Osteoblast (primary cell): ENCODE results near the gene FIZ1. TPM values are rescaled to one million over a fixed set of nuclear protein-coding genes. Genes with fewer than 3 reads are reported as not detected.

Experiments used
- DNase-seq: peaks from one replicate; pipeline ENCODE4 v3.0.0; 2011; ENCODE audit warnings: low spot score, mixed read lengths; ENCODE audit not compliant: insufficient read length; ENCODE audit errors: missing footprints
- H2AFZ ChIP-seq: 2 replicates; pipeline ENCODE4 v1.6.0; 2011; ENCODE audit warnings: mild to moderate bottlenecking, low read length
- H3K27ac ChIP-seq: 2 replicates; pipeline ENCODE4 v1.5.1; 2011; ENCODE audit warnings: mild to moderate bottlenecking, low read depth, low read length, moderate library complexity
- H3K27me3 ChIP-seq: 2 replicates; pipeline ENCODE4 v1.6.0; 2012; ENCODE audit warnings: mild to moderate bottlenecking, control low read depth, inconsistent platforms, low read length, moderate library complexity; ENCODE audit not compliant: insufficient read depth
- H3K36me3 ChIP-seq: 2 replicates; pipeline ENCODE4 v1.5.1; 2011; ENCODE audit warnings: mild to moderate bottlenecking, low read length, control low read depth, moderate library complexity; ENCODE audit not compliant: insufficient read depth
- H3K4me1 ChIP-seq: 2 replicates; pipeline ENCODE4 v1.5.1; 2011; ENCODE audit warnings: mild to moderate bottlenecking, low read length, control low read depth, moderate library complexity; ENCODE audit not compliant: insufficient read depth
- H3K4me2 ChIP-seq: 2 replicates; pipeline ENCODE4 v1.6.0; 2011; ENCODE audit warnings: mild to moderate bottlenecking, low read length; ENCODE audit not compliant: insufficient read depth
- H3K4me3 ChIP-seq: fragments of 200-600 bp; sonication (generic); 3 replicates; pipeline ENCODE4 v1.5.1; 2012; ENCODE audit warnings: mild to moderate bottlenecking, low read length, inconsistent platforms; ENCODE audit not compliant: insufficient read depth
- H3K79me2 ChIP-seq: 2 replicates; pipeline ENCODE4 v1.6.0; 2012; ENCODE audit warnings: mild to moderate bottlenecking, low read length, control low read depth, inconsistent platforms; ENCODE audit not compliant: insufficient read depth
- H3K9me3 ChIP-seq: 2 replicates; pipeline ENCODE4 v1.5.1; 2011; ENCODE audit warnings: low read depth, low read length, control low read depth
- H4K20me1 ChIP-seq: 2 replicates; pipeline ENCODE4 v1.6.0; 2012; ENCODE audit warnings: mild to moderate bottlenecking, low read length, control low read depth; ENCODE audit not compliant: insufficient read depth
- total RNA-seq: library from RNA; depleted of rRNA; stranded (reverse); fragments of >200 nt; gene quantifications from 2 replicates; pipeline ENCODE4 v1.2.3, GENCODE V29; 2012
- TF ChIP-seq, protein P1 (sequence below): IDR thresholded peaks from 2 replicates; pipeline ENCODE4 v1.5.1; 2011; ENCODE audit warnings: mild to moderate bottlenecking, low read depth, low read length, moderate library complexity; ENCODE audit errors: extremely low read depth

The FIZ1 gene
- total RNA-seq, 1 donor, result 3.6 TPM

DNA sequence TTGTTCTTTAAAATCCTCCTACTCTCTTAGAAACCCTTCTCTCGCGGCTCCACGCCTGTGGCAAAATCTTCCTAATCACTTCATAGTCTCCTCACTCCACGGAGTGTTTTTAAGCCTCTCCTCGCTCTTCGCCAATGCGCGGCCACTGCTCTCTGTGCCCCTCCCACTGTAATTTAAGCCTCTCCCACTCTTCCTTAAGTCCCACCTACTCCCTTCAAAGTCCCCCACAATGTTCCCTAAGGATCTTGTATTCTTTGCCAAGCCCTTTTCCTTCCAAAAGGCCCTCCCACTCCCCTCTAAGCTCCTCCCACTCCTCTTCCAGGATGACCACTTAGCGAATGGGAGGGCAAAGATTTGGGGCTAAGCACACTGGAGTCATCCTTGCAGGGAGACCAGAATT, 1.3 kb downstream of the FIZ1 start:
- no peaks in the 10 kb centered on the region for H3K9me3 ChIP-seq
- H3K27me3 ChIP-seq, result no peaks in the 10 kb centered on the region
- no peak overlapping the region for H3K4me3 ChIP-seq
- no peak overlapping the region for H3K27ac ChIP-seq
- peaks cover 21% of the 10 kb centered on the region for H3K36me3 ChIP-seq
- H2AFZ ChIP-seq, result no peak overlapping the region
- H3K79me2 ChIP-seq, result peaks cover 9% of the 10 kb centered on the region
- TF ChIP-seq, protein P1, sequence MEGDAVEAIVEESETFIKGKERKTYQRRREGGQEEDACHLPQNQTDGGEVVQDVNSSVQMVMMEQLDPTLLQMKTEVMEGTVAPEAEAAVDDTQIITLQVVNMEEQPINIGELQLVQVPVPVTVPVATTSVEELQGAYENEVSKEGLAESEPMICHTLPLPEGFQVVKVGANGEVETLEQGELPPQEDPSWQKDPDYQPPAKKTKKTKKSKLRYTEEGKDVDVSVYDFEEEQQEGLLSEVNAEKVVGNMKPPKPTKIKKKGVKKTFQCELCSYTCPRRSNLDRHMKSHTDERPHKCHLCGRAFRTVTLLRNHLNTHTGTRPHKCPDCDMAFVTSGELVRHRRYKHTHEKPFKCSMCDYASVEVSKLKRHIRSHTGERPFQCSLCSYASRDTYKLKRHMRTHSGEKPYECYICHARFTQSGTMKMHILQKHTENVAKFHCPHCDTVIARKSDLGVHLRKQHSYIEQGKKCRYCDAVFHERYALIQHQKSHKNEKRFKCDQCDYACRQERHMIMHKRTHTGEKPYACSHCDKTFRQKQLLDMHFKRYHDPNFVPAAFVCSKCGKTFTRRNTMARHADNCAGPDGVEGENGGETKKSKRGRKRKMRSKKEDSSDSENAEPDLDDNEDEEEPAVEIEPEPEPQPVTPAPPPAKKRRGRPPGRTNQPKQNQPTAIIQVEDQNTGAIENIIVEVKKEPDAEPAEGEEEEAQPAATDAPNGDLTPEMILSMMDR, result no peak
- H3K4me2 ChIP-seq, result no peak overlapping the region
- no peak for DNase-seq
- H3K4me1 ChIP-seq, result peaks cover 7% of the 10 kb centered on the region
- peaks cover 4% of the 10 kb centered on the region for H4K20me1 ChIP-seq

DNA sequence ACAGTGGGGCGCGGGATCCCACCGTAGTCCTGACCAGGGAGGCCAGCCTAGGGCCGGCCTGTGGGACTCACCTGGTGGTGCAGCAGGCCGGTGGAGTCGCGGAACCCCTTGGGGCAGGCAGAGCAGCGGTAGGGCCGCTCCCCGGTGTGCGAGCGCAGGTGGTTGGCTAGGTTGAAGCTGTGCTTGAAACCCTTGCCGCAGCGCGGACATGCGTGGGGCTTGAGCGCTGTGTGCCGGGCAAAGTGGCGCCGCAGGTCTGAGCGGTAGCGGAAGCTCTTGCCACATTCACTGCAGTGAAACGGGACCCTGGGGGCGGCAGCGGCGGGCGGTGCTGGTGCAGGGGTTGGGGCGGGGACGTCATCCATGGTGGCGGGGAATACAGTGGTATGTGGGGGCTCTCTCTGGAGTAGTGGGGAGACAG, 1.8 kb downstream of the FIZ1 start:
- Histone ChIP-seq H3K36me3 (peaks cover 21% of the 10 kb centered on the region), H3K4me3 (no peak overlapping the region), H3K27ac (no peak overlapping the region), H3K27me3 (no peaks in the 10 kb centered on the region), H3K4me2 (no peak overlapping the region), H3K79me2 (peaks cover 9% of the 10 kb centered on the region), H3K4me1 (peaks cover 7% of the 10 kb centered on the region), H4K20me1 (peaks cover 4% of the 10 kb centered on the region), H3K9me3 (no peaks in the 10 kb centered on the region), H2AFZ (no peak overlapping the region)
- TF ChIP-seq, protein P1, result no peak
- no peak for DNase-seq

DNA sequence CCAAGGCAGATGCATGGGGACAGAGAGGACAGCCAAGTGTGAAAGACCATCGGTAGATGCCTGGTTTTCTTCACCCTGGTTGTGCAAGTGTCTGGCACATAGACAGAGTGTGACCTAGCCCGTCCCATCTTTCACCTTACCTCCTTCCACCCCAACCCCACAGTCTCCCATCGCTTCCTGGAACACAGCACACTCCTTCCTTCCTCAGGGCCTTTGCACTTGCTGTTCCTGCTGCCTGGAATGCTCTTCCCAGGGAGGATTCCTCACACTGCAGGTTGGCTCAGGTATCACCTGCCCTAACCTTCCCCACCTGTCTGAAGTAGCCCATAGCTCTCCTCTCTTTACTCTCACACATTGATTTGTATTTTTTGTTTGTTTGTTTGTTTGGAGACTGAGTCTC, 3.0 kb downstream of the FIZ1 start:
- peaks cover 4% of the 10 kb centered on the region for H4K20me1 ChIP-seq
- H3K9me3 ChIP-seq, result no peaks in the 10 kb centered on the region
- no peak overlapping the region for H2AFZ ChIP-seq
- DNase-seq, result no peak
- no peak overlapping the region for H3K4me3 ChIP-seq
- no peak overlapping the region for H3K27ac ChIP-seq
- H3K79me2 ChIP-seq, result peaks cover 9% of the 10 kb centered on the region
- peaks cover 21% of the 10 kb centered on the region for H3K36me3 ChIP-seq
- TF ChIP-seq, protein P1, result no peak
- H3K4me1 ChIP-seq, result peaks cover 7% of the 10 kb centered on the region
- no peaks in the 10 kb centered on the region for H3K27me3 ChIP-seq
- no peak overlapping the region for H3K4me2 ChIP-seq

DNA sequence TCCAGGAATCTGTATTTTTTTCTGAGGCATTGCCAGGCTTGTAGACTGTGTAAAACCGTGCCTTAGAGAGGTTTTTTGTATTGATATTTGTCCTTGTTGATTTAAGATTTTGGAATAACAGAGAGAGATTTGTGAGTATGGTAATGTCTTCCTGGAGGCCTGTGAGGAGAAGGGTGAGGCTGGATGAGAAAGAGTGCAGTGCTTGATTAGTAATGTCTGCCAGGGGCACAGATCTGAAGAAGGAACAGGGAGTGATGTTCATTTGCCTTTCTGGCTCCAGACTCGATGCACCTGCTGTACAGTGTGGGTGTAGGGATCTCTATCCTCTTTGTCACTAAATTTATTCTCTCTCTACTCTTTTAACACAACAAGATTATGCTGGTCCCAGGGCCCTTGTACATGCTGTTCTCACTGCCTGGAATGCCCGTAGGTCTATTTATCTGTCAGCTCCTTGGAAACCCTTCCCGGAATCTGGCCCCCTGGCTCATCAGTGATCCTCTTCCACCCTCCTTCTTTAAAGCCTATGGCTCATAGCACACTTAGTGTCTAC, 4.2 kb downstream of the FIZ1 start:
- no peaks in the 10 kb centered on the region for H3K9me3 ChIP-seq
- TF ChIP-seq, protein P1, result no peak

More for the DNA sequence above, 4.2 kb downstream of the FIZ1 start:
- Histone ChIP-seq H3K36me3 (peaks cover 21% of the 10 kb centered on the region), H3K4me1 (no peaks in the 10 kb centered on the region), H3K79me2 (no peaks in the 10 kb centered on the region), H3K27ac (no peak overlapping the region), H3K27me3 (no peaks in the 10 kb centered on the region), H2AFZ (no peak overlapping the region), H3K4me3 (no peak overlapping the region), H3K4me2 (no peak overlapping the region), H4K20me1 (peaks cover 4% of the 10 kb centered on the region)
- peak; percentile 36 for DNase-seq
